ENCODE data around the gene WASF1.

DNA sequence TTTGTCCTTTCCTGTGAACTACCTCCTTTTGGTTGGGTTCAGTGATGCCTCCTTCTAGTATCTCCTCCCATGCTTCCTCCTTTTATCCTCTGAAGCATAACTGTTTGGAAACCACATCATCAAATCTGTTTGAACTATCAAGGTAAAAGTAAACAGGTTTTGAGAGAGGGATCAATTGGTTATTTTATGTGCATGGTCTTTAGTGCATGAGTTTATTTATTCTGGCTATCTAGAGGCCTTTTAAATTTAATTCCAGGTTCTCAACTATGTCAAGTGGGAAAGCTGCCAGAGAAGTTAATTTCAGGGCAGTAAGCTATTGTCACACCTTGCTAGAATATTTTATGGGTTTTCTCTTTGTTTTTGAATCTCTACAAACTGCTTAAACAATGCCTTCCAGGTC, 54.1 kb downstream of the WASF1 start:
- TF ChIP-seq, protein P1, sequence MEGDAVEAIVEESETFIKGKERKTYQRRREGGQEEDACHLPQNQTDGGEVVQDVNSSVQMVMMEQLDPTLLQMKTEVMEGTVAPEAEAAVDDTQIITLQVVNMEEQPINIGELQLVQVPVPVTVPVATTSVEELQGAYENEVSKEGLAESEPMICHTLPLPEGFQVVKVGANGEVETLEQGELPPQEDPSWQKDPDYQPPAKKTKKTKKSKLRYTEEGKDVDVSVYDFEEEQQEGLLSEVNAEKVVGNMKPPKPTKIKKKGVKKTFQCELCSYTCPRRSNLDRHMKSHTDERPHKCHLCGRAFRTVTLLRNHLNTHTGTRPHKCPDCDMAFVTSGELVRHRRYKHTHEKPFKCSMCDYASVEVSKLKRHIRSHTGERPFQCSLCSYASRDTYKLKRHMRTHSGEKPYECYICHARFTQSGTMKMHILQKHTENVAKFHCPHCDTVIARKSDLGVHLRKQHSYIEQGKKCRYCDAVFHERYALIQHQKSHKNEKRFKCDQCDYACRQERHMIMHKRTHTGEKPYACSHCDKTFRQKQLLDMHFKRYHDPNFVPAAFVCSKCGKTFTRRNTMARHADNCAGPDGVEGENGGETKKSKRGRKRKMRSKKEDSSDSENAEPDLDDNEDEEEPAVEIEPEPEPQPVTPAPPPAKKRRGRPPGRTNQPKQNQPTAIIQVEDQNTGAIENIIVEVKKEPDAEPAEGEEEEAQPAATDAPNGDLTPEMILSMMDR (IDR thresholded peaks at IDR 0.05), result no peak
- TF ChIP-seq EZH2phosphoT487 (IDR thresholded peaks at IDR 0.05) (no peak), EZH2 (IDR thresholded peaks at IDR 0.05) (no peak)

Measured in neural progenitor cell (in vitro differentiated cells).